Gastrocnemius medialis (tissue), 4 donors: Measurements from ENCODE around the gene SCRN3. TPM values are rescaled to one million over a fixed set of nuclear protein-coding genes. Genes with fewer than 3 reads are reported as not detected.
"Not testable (repeated sequence)": the region's sequence is repeated elsewhere in the genome, so short reads cannot be mapped to it uniquely, and the experiment has no call there.

Source experiments
- ATAC-seq, 2 donors: fragments of 150-250 bp; one replicate each; pipeline ENCODE4 v1.9.1; 2016
- DNase-seq, 2 donors: peaks; one replicate each; pipeline ENCODE4 v3.0.0-alpha.2; 2019
- H3K27ac ChIP-seq, 4 donors: fragments of 200-600 bp; sonication (generic); 1 replicate in 1 of 4; 2 replicates in 3 of 4; pipeline ENCODE4 v1.5.1; 2016 to 2018; ENCODE audit warnings: mild to moderate bottlenecking in 2 of 4, moderate library complexity in 1 of 4
- H3K27me3 ChIP-seq, 3 donors: fragments of 200-600 bp; sonication (generic) in 2 of 3; 1 replicate in 1 of 3; 2 replicates in 2 of 3; pipeline versions ENCODE4 v1.5.1 to v1.6.0; 2016 to 2019; ENCODE audit warnings: mild to moderate bottlenecking in 1 of 3, moderate library complexity in 1 of 3
- H3K36me3 ChIP-seq, 2 donors: fragments of 200-600 bp; sonication (generic) in 1 of 2; one replicate each; pipeline ENCODE4 v1.5.1; 2017 to 2018
- H3K4me1 ChIP-seq, 2 donors: fragments of 200-600 bp; sonication (generic) in 1 of 2; one replicate each; pipeline ENCODE4 v1.5.1; 2016 to 2017; ENCODE audit warnings: mild to moderate bottlenecking in 2 of 2
- H3K4me3 ChIP-seq, 4 donors: fragments of 200-600 bp; sonication (generic) in 3 of 4; 1 replicate in 1 of 4; 2 replicates in 3 of 4; pipeline ENCODE4 v1.5.1; 2016 to 2019; ENCODE audit warnings: mild to moderate bottlenecking in 2 of 4
- H3K9me3 ChIP-seq, 3 donors: fragments of 200-600 bp; sonication (generic) in 2 of 3; 1 replicate in 1 of 3; 2 replicates in 2 of 3; pipeline ENCODE4 v1.5.1; 2016 to 2019
- CTCF ChIP-seq, 5 experiments: fragments of 450-650 bp in 3 of 5; fragments of 200-600 bp in 2 of 5; sonication (generic) in 2 of 5; IDR thresholded peaks in 4 of 5; conservative IDR thresholded peaks in 1 of 5; 1 replicate in 4 of 5; 2 replicates in 1 of 5; pipeline ENCODE4 v1.5.1; 2016 to 2019; ENCODE audit warnings: antibody characterized with exemption in 5 of 5, mild to moderate bottlenecking in 3 of 5, moderate library complexity in 3 of 5
- POLR2A ChIP-seq, 2 donors: fragments of 450-650 bp; IDR thresholded peaks; one replicate each; pipeline ENCODE4 v1.6.1; 2017; ENCODE audit warnings: antibody characterized with exemption in 2 of 2, mild to moderate bottlenecking in 2 of 2, moderate library complexity in 2 of 2
- in situ Hi-C, 4 donors: fragments of 200-750 bp; cut with MboI; loops; one replicate each; pipeline versions ENCODE4 v1.15.0 to v1.8.0; 2017; ENCODE audit warnings: low sequenced_read_pairs in 4 of 4
- intact Hi-C: fragments of 100-400 bp; cut with DNase I; formaldehyde crosslinking; loops from one replicate; pipeline ENCODE4 v1.15.1; 2023; ENCODE audit warnings: low total_unique reads
- total RNA-seq, 4 donors: library from RNA; depleted of rRNA; stranded (reverse); fragments of >200 nt; gene quantifications; one replicate each; pipeline versions ENCODE4 v1.1.0 to v1.2.3, GENCODE V29; 2016

Gene SCRN3
- total RNA-seq, 4 donors from 2014 or later: 13.9 to 24.2 (median 20.7) TPM

- intact Hi-C loops: no loop called here
- Histone ChIP-seq H3K9me3 (no peaks in the 10 kb centered on the region), H3K36me3 (peaks cover 0 to 9% of the 10 kb centered on the region in 2 donors), H3K27me3 (no peaks in the 10 kb centered on the region), H3K4me1 (no peaks in the 10 kb centered on the region), H3K4me3 (no peak overlapping the region), H3K27ac (no peak overlapping the region)
- no peak for ATAC-seq
- in situ Hi-C loops: no loop called here
- DNase-seq: no peak
- TF ChIP-seq POLR2A (IDR thresholded peaks at IDR 0.05) (no peak), CTCF (IDR thresholded peaks at IDR 0.05 in 4 of 5, conservative IDR thresholded peaks at IDR 0.05 in 1 of 5) (no peak)
Observed at GRCh38 chr2:174356347-174356746, 39.2 kb upstream of the SCRN3 start.

GRCh38 chr2:174359663-174360062 lies 35.9 kb upstream of the SCRN3 start:
- in situ Hi-C loops, H3K27me3 ChIP-seq, H3K9me3 ChIP-seq, ATAC-seq, H3K27ac ChIP-seq, H3K4me3 ChIP-seq, intact Hi-C loops, DNase-seq, H3K4me1 ChIP-seq: not testable (repeated sequence)
- H3K36me3 ChIP-seq: peaks cover 0 to 16% of the 10 kb centered on the region in 2 donors

- H3K27ac ChIP-seq: no peak overlapping the region
- ATAC-seq (no peak), DNase-seq (no peak)
- in situ Hi-C loops: no loop called here
- no peaks in the 10 kb centered on the region for H3K27me3 ChIP-seq
- H3K9me3 ChIP-seq: no peaks in the 10 kb centered on the region
- H3K4me3 ChIP-seq: no peak overlapping the region
- intact Hi-C loops: no loop called here
- TF ChIP-seq CTCF (IDR thresholded peaks at IDR 0.05 in 4 of 5, conservative IDR thresholded peaks at IDR 0.05 in 1 of 5): no peak
- no peak for TF ChIP-seq POLR2A (IDR thresholded peaks at IDR 0.05)
- H3K4me1 ChIP-seq: no peaks in the 10 kb centered on the region
- H3K36me3 ChIP-seq: peaks cover 0 to 32% of the 10 kb centered on the region in 2 donors
Observed at GRCh38 chr2:174362949-174363348, 32.6 kb upstream of the SCRN3 start.

- DNase-seq, H3K4me3 ChIP-seq, H3K27ac ChIP-seq, H3K4me1 ChIP-seq, H3K27me3 ChIP-seq, H3K9me3 ChIP-seq, in situ Hi-C loops, ATAC-seq, intact Hi-C loops: not testable (repeated sequence)
- H3K36me3 ChIP-seq: peaks cover 0 to 32% of the 10 kb centered on the region in 2 donors
Observed at GRCh38 chr2:174363492-174364225, 31.9 kb upstream of the SCRN3 start.

GRCh38 chr2:174364628-174365027 lies 30.9 kb upstream of the SCRN3 start:
- TF ChIP-seq CTCF (IDR thresholded peaks at IDR 0.05 in 4 of 5, conservative IDR thresholded peaks at IDR 0.05 in 1 of 5) (no peak), POLR2A (IDR thresholded peaks at IDR 0.05) (no peak)
- in situ Hi-C loops (no loop called here), intact Hi-C loops (no loop called here)
- H3K27me3 ChIP-seq: no peaks in the 10 kb centered on the region
- H3K9me3 ChIP-seq: no peaks in the 10 kb centered on the region
- no peak overlapping the region for H3K4me3 ChIP-seq
- H3K4me1 ChIP-seq: no peaks in the 10 kb centered on the region
- DNase-seq (no peak), ATAC-seq (no peak)
- H3K36me3 ChIP-seq: peaks cover 0 to 33% of the 10 kb centered on the region in 2 donors
- no peak overlapping the region for H3K27ac ChIP-seq

- DNase-seq (no peak), ATAC-seq (no peak)
- Histone ChIP-seq H3K9me3 (no peaks in the 10 kb centered on the region), H3K36me3 (peaks cover 0 to 32% of the 10 kb centered on the region in 2 donors), H3K4me3 (no peak overlapping the region), H3K27me3 (no peaks in the 10 kb centered on the region), H3K27ac (no peak overlapping the region), H3K4me1 (no peaks in the 10 kb centered on the region)
- in situ Hi-C loops (no loop called here), intact Hi-C loops (no loop called here)
- TF ChIP-seq CTCF (IDR thresholded peaks at IDR 0.05 in 4 of 5, conservative IDR thresholded peaks at IDR 0.05 in 1 of 5) (no peak), POLR2A (IDR thresholded peaks at IDR 0.05) (no peak)
Observed at GRCh38 chr2:174365571-174365970, 30.0 kb upstream of the SCRN3 start.
